ENCODE measurements around the gene COL5A2.
A peak's percentile ranks its signal among the peaks of the same experiment; 100 is the strongest.

GRCh38 chr2:189210250-189211087 lies 30.9 kb upstream of the COL5A2 start:
- peak in 1 of 2 donors; percentile 19 for TF ChIP-seq POLR2A (IDR thresholded peaks at IDR 0.05)
- TF ChIP-seq CTCF (IDR thresholded peaks at IDR 0.05), result no peak
